T-helper 22 cell (primary cell): Measurements from ENCODE around the gene MS4A4E.
"Not testable (repeated sequence)": the region's sequence is repeated elsewhere in the genome, so short reads cannot be mapped to it uniquely, and the experiment has no call there.

Experiments
- DNase-seq: peaks from one replicate; pipeline ENCODE4 v3.0.0-alpha.2; 2020; ENCODE audit warnings: low read depth

MS4A4E gene

GRCh38 chr11:60170566-60170965, 72.4 kb downstream of the MS4A4E start:
- no peak for DNase-seq

- DNase-seq = no peak
Observed at GRCh38 chr11:60169264-60169915, 73.5 kb downstream of the MS4A4E start.

GRCh38 chr11:60168306-60168705, 74.6 kb downstream of the MS4A4E start:
- no peak for DNase-seq

- DNase-seq = no peak
Observed at GRCh38 chr11:60165951-60166350, 77.0 kb downstream of the MS4A4E start.

GRCh38 chr11:60165538-60165937, 77.4 kb downstream of the MS4A4E start:
- no peak for DNase-seq

GRCh38 chr11:60164550-60165075, 78.3 kb downstream of the MS4A4E start:
- no peak for DNase-seq

GRCh38 chr11:60161766-60162165, 81.2 kb downstream of the MS4A4E start:
- no peak for DNase-seq

- DNase-seq = no peak
Observed at GRCh38 chr11:60161107-60161506, 81.8 kb downstream of the MS4A4E start.

- no peak for DNase-seq
Observed at GRCh38 chr11:60159868-60160267, 83.1 kb downstream of the MS4A4E start.

- no peak for DNase-seq
Observed at GRCh38 chr11:60159284-60159683, 83.7 kb downstream of the MS4A4E start.

GRCh38 chr11:60158636-60159035, 84.3 kb downstream of the MS4A4E start:
- DNase-seq = no peak

GRCh38 chr11:60155931-60156330, 87.0 kb downstream of the MS4A4E start:
- DNase-seq = no peak

GRCh38 chr11:60152727-60153126, 90.2 kb downstream of the MS4A4E start:
- not testable (repeated sequence) for DNase-seq

GRCh38 chr11:60150279-60150678, 92.7 kb downstream of the MS4A4E start:
- DNase-seq = no peak
